ENCODE measurements around the gene GLRX3. TPM values are rescaled to one million over a fixed set of nuclear protein-coding genes. Genes with fewer than 3 reads are reported as not detected.

GLRX3 gene
- total and polyA plus RNA-seq, 2 experiments from 2014 or later = 141 to 201 TPM

DNA sequence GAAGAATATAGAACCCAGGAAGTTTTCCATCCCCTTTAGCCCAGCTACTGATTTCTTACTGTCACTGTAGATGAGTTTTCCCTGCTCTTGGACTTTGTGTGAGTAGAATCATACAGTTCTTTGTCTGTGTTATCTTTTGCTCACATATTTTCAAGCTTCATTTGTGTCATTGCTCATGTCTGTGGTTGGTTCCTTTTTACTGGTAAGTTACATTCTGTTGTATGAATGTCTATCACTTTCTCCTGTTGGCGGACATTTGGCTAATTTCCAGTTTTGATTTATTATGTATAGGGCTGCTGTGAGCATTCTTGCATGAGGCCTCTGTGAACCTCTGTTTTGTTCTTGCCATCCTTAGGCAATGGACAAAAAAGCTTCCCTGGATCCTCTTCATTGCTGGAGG, 5.3 kb downstream of the GLRX3 start (continued):
- TF ChIP-seq, protein P1, sequence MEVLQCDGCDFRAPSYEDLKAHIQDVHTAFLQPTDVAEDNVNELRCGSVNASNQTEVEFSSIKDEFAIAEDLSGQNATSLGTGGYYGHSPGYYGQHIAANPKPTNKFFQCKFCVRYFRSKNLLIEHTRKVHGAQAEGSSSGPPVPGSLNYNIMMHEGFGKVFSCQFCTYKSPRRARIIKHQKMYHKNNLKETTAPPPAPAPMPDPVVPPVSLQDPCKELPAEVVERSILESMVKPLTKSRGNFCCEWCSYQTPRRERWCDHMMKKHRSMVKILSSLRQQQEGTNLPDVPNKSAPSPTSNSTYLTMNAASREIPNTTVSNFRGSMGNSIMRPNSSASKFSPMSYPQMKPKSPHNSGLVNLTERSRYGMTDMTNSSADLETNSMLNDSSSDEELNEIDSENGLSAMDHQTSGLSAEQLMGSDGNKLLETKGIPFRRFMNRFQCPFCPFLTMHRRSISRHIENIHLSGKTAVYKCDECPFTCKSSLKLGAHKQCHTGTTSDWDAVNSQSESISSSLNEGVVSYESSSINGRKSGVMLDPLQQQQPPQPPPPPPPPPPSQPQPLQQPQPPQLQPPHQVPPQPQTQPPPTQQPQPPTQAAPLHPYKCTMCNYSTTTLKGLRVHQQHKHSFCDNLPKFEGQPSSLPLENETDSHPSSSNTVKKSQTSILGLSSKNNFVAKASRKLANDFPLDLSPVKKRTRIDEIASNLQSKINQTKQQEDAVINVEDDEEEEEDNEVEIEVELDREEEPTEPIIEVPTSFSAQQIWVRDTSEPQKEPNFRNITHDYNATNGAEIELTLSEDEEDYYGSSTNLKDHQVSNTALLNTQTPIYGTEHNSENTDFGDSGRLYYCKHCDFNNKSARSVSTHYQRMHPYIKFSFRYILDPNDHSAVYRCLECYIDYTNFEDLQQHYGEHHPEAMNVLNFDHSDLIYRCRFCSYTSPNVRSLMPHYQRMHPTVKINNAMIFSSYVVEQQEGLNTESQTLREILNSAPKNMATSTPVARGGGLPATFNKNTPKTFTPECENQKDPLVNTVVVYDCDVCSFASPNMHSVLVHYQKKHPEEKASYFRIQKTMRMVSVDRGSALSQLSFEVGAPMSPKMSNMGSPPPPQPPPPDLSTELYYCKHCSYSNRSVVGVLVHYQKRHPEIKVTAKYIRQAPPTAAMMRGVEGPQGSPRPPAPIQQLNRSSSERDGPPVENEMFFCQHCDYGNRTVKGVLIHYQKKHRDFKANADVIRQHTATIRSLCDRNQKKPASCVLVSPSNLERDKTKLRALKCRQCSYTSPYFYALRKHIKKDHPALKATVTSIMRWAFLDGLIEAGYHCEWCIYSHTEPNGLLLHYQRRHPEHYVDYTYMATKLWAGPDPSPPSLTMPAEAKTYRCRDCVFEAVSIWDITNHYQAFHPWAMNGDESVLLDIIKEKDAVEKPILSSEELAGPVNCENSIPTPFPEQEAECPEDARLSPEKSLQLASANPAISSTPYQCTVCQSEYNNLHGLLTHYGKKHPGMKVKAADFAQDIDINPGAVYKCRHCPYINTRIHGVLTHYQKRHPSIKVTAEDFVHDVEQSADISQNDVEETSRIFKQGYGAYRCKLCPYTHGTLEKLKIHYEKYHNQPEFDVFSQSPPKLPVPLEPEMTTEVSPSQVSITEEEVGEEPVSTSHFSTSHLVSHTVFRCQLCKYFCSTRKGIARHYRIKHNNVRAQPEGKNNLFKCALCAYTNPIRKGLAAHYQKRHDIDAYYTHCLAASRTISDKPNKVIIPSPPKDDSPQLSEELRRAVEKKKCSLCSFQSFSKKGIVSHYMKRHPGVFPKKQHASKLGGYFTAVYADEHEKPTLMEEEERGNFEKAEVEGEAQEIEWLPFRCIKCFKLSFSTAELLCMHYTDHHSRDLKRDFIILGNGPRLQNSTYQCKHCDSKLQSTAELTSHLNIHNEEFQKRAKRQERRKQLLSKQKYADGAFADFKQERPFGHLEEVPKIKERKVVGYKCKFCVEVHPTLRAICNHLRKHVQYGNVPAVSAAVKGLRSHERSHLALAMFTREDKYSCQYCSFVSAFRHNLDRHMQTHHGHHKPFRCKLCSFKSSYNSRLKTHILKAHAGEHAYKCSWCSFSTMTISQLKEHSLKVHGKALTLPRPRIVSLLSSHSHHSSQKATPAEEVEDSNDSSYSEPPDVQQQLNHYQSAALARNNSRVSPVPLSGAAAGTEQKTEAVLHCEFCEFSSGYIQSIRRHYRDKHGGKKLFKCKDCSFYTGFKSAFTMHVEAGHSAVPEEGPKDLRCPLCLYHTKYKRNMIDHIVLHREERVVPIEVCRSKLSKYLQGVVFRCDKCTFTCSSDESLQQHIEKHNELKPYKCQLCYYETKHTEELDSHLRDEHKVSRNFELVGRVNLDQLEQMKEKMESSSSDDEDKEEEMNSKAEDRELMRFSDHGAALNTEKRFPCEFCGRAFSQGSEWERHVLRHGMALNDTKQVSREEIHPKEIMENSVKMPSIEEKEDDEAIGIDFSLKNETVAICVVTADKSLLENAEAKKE (CRISPR knock-in tag; IDR thresholded peaks at IDR 0.05) = no peak
- TF ChIP-seq EZH2 (IDR thresholded peaks at IDR 0.05; ENCODE audit: low read depth, unreplicated experiment) = no peak

DNA sequence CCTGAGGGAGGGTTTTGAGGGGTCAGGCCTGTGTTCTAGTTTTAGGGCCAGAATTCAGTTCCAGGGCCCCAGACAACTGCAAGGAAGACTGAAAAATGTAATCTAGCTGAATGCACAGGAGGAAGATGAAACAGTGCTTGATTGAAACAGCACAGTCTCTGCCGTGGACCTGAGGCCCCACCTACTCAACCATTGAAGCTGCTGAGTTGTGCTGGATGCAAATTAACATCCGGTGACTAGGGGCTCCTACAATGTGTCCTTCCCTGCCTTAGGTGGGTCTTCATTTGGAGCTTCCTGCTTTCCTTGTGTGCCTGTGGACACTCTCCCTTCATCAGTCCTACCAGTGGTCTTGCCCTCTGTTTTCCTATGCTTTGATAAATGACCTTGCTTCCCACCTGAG, 5.7 kb downstream of the GLRX3 start:
- Histone ChIP-seq H4K20me1 (replicated peaks; ENCODE audit: insufficient read depth) (peaks cover 74% of the 10 kb centered on the region), H3K79me2 (replicated peaks; ENCODE audit: insufficient read depth) (peaks cover 100% of the 10 kb centered on the region), H3K27ac (ENCODE audit: low read depth) (peak overlapping the region; percentile 63), H3K9me2 (ENCODE audit: insufficient read depth) (no peaks in the 10 kb centered on the region), H3K27me3 (ENCODE audit: insufficient read depth) (no peaks in the 10 kb centered on the region), H2AFZ (no peak overlapping the region), H3K4me1 (ENCODE audit: insufficient read depth) (peaks cover 19% of the 10 kb centered on the region; the same call in 1 of the 2 replicates), H3K4me3 (no peak overlapping the region), H3F3A (replicated peaks; ENCODE audit: low read depth) (no peaks in the 10 kb centered on the region), H3K4me2 (peak overlapping the region; percentile 40; the same call in 1 of the 2 replicates), H3K36me3 (ENCODE audit: insufficient read depth) (peaks cover 12% of the 10 kb centered on the region)
- DNase-seq (ENCODE audit: low spot score) = no peak
- no peak for ATAC-seq
- H3K9me3 Mint-ChIP-seq = no peaks in the 10 kb centered on the region
- peaks cover 35% of the 10 kb centered on the region for H3K4me1 Mint-ChIP-seq
- H3K36me3 Mint-ChIP-seq (ENCODE audit: low read depth) = peaks cover 42% of the 10 kb centered on the region
- H3K27me3 Mint-ChIP-seq (ENCODE audit: insufficient read depth, low read depth, poor library complexity) = no peaks in the 10 kb centered on the region
- H3K4me3 Mint-ChIP-seq = no peak overlapping the region
- peak overlapping the region; percentile 70 for H3K27ac Mint-ChIP-seq
- TF ChIP-seq POLR2AphosphoS5 (IDR thresholded peaks at IDR 0.05; ENCODE audit: low read depth) = no peak
- no peak for TF ChIP-seq ZNF114 (CRISPR knock-in tag; IDR thresholded peaks at IDR 0.05)
- TF ChIP-seq, protein P2, sequence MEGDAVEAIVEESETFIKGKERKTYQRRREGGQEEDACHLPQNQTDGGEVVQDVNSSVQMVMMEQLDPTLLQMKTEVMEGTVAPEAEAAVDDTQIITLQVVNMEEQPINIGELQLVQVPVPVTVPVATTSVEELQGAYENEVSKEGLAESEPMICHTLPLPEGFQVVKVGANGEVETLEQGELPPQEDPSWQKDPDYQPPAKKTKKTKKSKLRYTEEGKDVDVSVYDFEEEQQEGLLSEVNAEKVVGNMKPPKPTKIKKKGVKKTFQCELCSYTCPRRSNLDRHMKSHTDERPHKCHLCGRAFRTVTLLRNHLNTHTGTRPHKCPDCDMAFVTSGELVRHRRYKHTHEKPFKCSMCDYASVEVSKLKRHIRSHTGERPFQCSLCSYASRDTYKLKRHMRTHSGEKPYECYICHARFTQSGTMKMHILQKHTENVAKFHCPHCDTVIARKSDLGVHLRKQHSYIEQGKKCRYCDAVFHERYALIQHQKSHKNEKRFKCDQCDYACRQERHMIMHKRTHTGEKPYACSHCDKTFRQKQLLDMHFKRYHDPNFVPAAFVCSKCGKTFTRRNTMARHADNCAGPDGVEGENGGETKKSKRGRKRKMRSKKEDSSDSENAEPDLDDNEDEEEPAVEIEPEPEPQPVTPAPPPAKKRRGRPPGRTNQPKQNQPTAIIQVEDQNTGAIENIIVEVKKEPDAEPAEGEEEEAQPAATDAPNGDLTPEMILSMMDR (conservative IDR thresholded peaks at IDR 0.05; ENCODE audit: low read depth in 2 of 2) = no peak
- TF ChIP-seq, protein P3, sequence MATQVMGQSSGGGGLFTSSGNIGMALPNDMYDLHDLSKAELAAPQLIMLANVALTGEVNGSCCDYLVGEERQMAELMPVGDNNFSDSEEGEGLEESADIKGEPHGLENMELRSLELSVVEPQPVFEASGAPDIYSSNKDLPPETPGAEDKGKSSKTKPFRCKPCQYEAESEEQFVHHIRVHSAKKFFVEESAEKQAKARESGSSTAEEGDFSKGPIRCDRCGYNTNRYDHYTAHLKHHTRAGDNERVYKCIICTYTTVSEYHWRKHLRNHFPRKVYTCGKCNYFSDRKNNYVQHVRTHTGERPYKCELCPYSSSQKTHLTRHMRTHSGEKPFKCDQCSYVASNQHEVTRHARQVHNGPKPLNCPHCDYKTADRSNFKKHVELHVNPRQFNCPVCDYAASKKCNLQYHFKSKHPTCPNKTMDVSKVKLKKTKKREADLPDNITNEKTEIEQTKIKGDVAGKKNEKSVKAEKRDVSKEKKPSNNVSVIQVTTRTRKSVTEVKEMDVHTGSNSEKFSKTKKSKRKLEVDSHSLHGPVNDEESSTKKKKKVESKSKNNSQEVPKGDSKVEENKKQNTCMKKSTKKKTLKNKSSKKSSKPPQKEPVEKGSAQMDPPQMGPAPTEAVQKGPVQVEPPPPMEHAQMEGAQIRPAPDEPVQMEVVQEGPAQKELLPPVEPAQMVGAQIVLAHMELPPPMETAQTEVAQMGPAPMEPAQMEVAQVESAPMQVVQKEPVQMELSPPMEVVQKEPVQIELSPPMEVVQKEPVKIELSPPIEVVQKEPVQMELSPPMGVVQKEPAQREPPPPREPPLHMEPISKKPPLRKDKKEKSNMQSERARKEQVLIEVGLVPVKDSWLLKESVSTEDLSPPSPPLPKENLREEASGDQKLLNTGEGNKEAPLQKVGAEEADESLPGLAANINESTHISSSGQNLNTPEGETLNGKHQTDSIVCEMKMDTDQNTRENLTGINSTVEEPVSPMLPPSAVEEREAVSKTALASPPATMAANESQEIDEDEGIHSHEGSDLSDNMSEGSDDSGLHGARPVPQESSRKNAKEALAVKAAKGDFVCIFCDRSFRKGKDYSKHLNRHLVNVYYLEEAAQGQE (IDR thresholded peaks at IDR 0.05; ENCODE audit: unreplicated experiment) = no peak
- TF ChIP-seq STAT1 (IDR thresholded peaks at IDR 0.05; ENCODE audit: unreplicated experiment) = no peak
